ENCODE data around the gene KLF6.

The KLF6 gene

DNA sequence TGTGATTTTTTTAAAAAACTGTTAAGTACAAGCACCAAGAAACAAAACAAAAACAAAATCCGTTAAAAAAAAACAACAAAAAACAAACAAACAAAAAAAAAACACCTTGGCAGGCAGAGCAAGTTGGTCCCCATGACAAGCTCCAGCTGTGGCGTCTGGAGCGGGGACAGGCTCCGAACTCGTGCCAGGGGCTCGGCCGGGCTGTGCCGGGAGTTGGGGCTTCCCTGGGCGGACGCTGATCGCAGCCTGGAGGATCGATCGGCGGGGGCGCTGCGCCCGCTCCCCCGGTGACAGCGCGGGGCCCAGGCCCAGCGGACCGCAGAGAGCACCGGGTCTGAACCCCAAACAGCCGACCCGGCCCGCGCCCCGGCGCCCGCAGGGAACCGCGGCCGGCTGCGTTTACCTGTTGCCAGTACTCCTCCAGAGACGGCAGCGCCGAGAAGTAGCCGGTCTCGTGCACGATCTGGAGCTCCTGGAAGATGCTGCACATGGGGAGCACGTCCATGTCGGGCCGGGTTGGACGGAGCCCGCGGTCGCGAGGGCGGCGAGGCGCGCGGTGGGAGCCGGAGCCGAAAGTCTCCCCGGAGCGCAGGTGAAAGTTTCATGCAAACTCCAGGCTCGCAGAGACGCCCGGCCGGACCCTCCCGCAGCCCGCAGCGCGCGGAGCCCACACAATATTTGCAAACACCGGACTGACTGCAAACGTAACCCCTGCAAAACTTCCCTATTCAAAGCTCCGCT lies at the start of gene KLF6:
KLF6 (minus strand) TSS at position 700 of the 741 bp plus-strand sequence; CDS start at position 505, 195 bp downstream.
- DNase-seq (ENCODE audit: low read depth in 1 of 2, low spot score in 1 of 2): no peak

GRCh38 chr10:3834404-3834803 lies 49.4 kb upstream of the KLF6 start:
- DNase-seq (ENCODE audit: low read depth in 1 of 2, low spot score in 1 of 2): no peak

- DNase-seq (ENCODE audit: low read depth in 1 of 2, low spot score in 1 of 2): no peak
These were observed 48.0 kb upstream of the KLF6 start for GRCh38 chr10:3833046-3833445.

DNA sequence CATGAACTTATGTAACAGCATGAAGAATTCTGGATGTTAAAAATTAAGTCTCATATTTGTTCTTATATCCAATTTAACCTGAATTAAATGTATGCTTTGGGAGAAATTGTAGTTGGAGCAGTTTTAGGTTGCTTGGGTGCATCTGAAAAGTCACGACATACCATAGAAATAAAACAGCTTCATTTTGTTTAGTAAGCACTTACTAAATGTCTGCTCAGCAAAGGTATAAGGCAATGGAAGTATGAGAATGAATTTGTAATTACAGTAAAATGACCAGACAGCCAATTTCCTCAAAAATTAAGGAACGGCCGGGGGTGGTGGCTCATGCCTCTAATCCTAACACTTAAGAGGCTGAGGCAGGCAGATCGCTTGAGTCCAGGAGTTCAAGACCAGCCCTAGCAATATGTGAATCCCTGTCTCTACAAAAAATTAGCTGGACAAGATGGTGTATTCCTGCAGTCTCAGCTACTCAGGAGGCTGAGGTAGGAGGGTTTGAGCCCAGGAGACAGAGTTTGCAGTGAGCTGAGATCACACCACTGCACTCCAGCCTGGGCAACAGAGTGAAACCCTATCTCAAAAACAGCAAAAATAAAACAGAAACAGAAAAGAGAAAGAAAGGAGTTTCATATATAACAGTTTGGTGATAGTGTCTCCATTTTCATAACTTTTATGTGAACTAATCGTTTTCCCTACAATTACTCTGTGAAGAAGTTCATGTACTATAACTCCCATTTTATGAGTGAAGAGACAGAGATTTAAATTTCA lies 47.2 kb upstream of the KLF6 start:
- DNase-seq (ENCODE audit: low read depth in 1 of 2, low spot score in 1 of 2): no peak

DNA sequence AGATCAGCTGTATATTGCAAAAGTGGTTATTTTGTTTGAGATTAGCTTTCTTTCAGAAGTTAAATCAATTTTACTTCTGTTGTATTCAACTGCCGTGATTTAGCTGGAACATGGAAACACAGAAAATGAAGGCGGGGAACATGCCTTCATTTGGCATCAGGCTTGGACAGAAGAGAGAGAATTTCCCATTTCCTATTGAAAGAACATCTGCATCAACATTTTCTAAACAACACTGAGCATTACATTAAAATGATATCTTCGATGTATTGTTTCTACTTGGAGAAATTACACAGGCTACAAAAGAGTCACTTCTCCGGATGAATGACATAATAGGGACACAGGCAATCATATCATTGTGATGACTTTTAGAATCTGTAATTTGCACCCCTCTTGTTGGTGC lies 46.6 kb upstream of the KLF6 start:
- DNase-seq (ENCODE audit: low read depth in 1 of 2, low spot score in 1 of 2): no peak

DNA sequence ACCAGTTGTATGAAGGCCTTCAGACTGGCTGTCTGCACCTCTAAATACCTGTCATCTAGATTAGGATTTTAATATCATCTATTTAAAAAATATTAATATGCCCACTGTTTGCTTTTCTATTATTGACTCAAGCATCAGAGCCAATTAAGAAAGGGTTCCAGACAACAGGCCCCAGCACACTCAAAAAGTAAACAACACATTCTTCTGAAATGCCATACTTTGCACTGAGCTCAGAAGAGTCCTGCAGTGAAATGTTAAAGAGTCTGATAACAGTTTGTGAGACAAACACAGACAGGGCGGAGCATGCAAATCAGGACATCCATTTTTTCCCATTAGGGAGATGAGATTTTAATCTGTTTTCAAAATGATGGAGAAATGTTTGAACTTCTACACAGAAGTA lies 45.9 kb upstream of the KLF6 start:
- no peak for DNase-seq (ENCODE audit: low read depth in 1 of 2, low spot score in 1 of 2)

DNA sequence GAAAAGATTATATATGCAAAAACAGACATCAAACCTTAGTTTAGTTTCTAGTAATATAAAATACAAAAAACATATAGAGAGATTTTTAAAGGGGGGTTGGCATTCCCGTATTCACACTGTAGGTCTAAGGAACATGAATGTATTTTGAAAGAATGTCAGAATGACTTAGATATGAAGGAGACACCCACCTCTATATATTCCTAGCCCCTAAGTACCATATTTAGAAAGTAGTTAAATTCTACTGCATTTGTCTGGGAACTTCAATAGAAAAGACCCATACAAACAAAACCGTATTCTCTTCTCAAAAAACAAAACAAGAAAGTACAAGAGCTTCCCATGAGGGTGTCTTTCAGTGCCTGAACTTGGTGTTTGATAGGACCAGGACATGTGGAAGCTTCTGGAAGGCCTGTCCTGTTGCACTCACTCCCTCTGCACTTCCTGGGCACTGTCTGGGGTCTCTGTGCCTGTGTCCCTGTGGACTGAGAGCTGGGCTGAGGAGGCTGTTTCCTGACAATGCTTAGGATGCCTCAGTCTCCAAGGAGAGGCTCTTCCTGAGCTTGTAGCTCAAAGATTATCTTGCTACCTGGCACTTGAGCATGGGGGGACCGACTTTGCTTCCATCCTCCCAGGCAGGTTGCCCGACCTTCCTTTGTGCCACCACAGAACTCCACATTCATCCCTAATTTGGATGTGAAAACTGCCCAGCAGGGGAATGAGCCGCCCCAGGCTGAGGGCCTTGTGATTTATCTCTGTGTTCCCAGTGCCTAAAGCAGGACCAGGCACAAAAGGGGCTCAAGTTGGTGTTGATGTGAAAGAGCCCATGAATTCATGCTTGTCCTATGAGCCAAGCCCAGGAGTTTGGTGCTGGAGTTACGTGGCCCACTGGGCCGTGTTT lies 44.4 kb upstream of the KLF6 start:
- no peak for DNase-seq (ENCODE audit: low read depth in 1 of 2, low spot score in 1 of 2)

- no peak for DNase-seq (ENCODE audit: low read depth in 1 of 2, low spot score in 1 of 2)
These were observed 43.6 kb upstream of the KLF6 start for GRCh38 chr10:3828404-3829155.

DNA sequence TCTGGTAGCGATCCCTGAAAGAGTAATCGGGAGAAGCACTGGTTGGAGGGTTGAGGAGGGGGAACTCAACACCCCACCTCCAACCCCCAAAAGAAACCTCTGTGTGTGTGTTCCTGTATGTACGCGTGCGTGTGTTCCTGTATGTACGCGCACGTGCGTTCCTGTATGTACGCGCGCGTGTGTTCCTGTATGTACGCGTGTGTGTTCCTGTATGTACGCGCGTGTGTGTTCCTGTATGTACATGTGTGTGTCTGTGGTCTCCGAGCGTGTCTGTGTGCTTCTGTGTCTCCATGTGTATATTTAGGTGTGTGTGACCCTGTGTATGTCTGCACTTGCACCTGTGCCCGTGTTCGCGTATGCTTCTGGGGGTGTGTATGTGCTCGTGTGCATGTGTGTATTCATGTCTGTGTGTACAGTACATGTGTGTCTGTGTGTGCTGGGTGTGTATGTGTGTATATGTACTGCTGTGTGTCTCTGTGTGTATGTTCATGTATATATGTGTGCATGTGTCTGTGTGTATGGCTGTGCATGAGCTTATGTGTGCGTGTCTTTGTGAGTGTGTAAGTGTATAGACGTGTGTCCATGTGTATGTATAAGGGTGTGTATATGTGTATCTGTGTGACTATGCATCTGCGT lies 42.9 kb upstream of the KLF6 start:
- no peak for DNase-seq (ENCODE audit: low read depth in 1 of 2, low spot score in 1 of 2)

- DNase-seq (ENCODE audit: low read depth in 1 of 2, low spot score in 1 of 2): no peak
These were observed 42.3 kb upstream of the KLF6 start for GRCh38 chr10:3827266-3827665.

DNA sequence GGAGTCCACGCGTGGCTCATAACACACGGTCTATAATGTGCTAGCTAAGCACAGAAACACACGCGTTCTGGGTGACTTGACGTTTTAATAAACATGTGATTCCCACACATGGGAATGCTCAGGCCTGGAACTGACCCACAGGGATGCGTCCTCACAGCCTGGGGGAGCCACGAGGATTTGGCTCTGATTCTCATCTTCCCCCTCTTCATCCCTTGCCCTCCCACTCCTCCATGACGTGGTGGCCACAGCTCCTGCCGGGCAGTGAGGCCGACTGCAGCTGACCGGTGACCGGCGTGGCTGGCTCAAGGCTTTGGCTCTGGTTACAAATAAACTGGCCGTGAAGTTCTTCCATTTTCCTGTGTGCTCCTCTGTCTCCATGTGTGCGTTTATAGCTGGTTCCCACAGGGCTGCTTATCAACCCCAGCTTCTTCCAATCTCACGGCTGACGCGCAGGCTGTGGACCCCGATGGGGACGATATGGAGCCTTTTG lies 40.9 kb upstream of the KLF6 start:
- DNase-seq (ENCODE audit: low read depth in 1 of 2, low spot score in 1 of 2): no peak

DNA sequence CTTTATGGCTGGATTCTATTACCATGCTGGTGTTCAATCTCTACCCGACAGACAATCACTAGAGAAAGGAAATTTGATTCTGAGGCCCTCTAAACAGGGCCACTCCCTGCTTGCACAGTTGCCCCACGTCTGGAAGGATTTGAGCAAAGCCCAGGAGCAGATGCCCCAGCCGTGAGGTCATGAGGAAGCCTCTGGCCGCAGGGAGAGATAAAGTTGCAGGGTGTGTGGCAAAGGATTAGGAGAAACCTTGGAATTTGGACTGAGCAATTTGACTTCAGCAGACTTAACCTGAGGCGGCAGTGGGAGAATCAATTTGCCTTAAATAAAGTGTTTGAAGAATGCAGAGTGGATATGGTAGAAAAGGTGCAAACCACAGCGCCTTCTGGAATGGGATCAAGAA lies 40.2 kb upstream of the KLF6 start:
- DNase-seq (ENCODE audit: low read depth in 1 of 2, low spot score in 1 of 2): no peak

DNA sequence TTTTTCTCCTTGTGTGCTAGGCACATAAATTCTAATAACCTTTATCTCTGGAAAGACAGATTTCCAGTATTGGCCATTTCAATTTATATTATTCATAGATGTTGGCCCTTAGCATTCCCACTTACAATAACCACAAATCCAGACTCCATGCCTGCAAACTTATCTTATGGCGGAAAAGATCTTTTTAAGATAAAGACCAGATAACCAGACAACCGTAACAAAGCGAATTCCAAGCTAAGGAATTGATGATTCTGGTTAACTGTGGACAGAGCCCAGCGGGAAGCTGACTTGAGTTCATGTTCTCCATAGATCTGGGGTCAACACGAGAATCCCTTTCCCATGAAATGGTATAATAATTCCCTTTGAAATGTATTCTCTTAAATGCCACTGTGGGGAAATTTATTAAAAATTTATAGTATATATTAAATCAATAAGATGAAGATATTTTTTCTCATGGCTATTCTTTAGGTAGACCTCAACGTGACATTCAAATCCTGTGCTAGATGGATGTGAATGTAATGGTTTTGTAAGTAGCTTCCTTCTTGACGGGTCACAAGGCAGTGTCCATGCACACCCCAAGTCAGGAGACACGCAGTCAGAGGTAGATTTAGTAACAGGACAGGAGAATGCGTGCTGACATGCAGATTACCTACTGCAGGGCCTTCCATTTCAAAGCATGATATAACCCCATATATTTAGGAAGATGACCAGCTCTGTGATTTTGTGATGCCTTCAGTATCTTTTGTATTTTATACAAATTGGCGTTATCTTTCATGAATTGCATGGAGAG lies 37.7 kb upstream of the KLF6 start:
- no peak for DNase-seq (ENCODE audit: low read depth in 1 of 2, low spot score in 1 of 2)

- DNase-seq (ENCODE audit: low read depth in 1 of 2, low spot score in 1 of 2): no peak
These were observed 35.2 kb upstream of the KLF6 start for GRCh38 chr10:3820255-3820654.

DNA sequence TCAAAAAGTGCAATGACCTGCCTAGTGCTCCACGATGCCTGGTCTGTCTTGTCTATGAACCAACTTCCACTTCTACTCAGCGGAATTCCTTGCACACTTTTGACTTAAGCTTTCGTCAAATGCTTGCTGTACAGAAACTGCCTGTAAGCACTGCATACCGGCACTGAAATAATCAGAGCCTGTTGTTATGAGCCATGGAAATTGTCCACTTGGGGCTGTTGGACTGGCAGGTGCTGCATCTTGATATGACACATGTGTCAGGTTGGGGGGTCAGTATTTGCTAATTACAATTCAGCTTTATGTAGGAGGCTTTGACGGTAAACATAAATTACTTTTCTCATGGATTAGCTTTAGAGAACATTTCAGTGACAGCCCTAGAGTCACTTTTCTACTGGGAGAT lies 32.0 kb upstream of the KLF6 start:
- no peak for DNase-seq (ENCODE audit: low read depth in 1 of 2, low spot score in 1 of 2)

GRCh38 chr10:3814838-3815220 lies 29.8 kb upstream of the KLF6 start:
- no peak for DNase-seq (ENCODE audit: low read depth in 1 of 2, low spot score in 1 of 2)

DNA sequence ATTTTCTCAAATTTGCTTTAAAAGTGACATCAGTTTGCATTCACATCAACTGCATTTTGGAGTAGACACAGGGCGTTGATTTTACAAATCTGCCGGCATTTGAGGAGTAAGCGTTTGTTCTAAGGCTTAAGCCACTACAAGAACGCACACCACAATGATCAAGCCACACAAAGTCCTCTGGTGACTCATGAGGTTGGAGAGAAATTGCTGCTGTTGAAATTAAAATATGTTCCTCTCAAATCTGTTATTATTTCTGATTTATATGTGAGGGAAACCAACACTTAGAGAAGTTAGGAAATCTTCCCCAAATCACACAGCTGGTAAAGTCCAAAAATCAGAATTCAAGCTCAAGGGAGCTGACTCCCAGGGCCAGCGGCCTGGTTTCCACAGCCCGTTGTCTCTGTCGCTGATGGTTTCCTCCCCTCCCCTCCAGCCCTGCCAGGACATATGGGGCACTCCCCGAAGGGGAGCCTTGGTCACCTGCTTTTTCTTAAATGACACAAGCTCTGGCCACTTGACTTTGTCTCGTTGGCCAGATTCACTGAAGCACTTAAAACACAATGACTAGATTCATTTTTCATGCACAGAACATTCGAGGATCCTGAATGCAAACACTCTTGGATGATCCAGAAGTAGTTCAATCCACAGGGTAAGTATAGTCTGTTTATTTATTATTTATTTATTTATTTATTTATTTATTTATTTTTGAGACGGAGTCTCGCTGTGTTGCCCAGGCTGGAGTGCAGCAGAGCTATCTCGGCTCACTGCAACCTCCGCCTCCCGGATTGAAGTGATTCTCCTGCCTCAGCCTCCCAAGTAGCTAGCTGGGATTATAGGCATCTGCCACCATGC lies 29.2 kb upstream of the KLF6 start:
- DNase-seq (ENCODE audit: low read depth in 1 of 2, low spot score in 1 of 2): no peak

DNA sequence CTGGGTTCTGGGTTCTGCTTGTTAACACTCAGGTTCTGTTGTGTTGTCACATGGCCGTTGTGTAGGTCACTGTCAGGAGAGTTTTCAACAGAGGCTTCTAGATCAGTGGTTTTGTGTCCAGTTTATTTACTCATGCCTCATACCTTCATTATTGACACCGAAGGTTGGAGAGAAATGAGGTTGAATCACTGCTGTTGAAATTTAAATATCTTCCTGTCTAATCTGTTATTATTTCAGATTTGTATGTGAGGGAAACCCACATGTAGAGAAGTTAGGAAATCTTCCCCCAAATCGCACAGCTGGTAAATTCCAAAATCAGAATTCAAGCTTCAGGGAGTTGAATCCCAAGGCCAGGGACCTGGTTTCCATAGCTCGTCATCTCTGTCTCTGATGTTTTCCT lies 28.3 kb upstream of the KLF6 start:
- no peak for DNase-seq (ENCODE audit: low read depth in 1 of 2, low spot score in 1 of 2)

- DNase-seq (ENCODE audit: low read depth in 1 of 2, low spot score in 1 of 2): no peak
These were observed 27.1 kb upstream of the KLF6 start for GRCh38 chr10:3812141-3812540.

All from stimulated activated CD4-positive, alpha-beta T cell treated with anti-CD3 and anti-CD28 coated beads, Interleukin-15, amount 100 ng/mL, for 1 hour (primary cell).